ENCODE results near the gene NDUFB7.

The NDUFB7 gene

GRCh38 chr19:14519860-14520407 lies 51.9 kb downstream of the NDUFB7 start:
- no peak for DNase-seq

- no peak for DNase-seq
Measured at GRCh38 chr19:14519245-14519859, 52.5 kb downstream of the NDUFB7 start.

- DNase-seq = no peak
Measured at GRCh38 chr19:14517840-14518505, 53.9 kb downstream of the NDUFB7 start, which contains the start of gene DNAJB1. DNAJB1 (minus strand) TSS chr19:14518397; CDS start chr19:14518349, 48 bp downstream.

- DNase-seq = no peak
Measured at GRCh38 chr19:14517446-14517839, 54.4 kb downstream of the NDUFB7 start.

GRCh38 chr19:14516746-14517438 lies 55.0 kb downstream of the NDUFB7 start:
- DNase-seq = no peak

Measured in activated CD4-positive, alpha-beta T cell treated with anti-CD3 and anti-CD28 coated beads, Interleukin-2, amount 50 U/mL, for 4 hours (primary cell).